22Rv1 (cell line): Measurements from ENCODE around the gene EYS.

ENCODE experiments used
- CTCF ChIP-seq: fragments of 450-650 bp; IDR thresholded peaks from 2 replicates; pipeline ENCODE4 v1.5.1; 2017; ENCODE audit warnings: mild to moderate bottlenecking
- ZFX ChIP-seq: fragments of 450-650 bp; IDR thresholded peaks from 2 replicates; pipeline ENCODE4 v1.6.1; 2017; ENCODE audit warnings: antibody characterized with exemption, borderline replicate concordance

GRCh38 chr6:64104051-64104450 lies 1603.0 kb downstream of the EYS start:
- TF ChIP-seq CTCF (no peak), ZFX (no peak)
